HL-60/S4 treated with retinoic acid at 250 ng/mL for 4 days and 3 days (cell line): ENCODE data around the gene CSRP3.
"Not testable (repeated sequence)": the region's sequence is repeated elsewhere in the genome, so short reads cannot be mapped to it uniquely, and the experiment has no call there.

ENCODE experiments used
- in situ Hi-C: fragments of 300-500 bp; cut with MboI; formaldehyde crosslinking; loops from 2 replicates; pipeline ENCODE4 v1.7.0; 2022; ENCODE audit warnings: low sequenced_read_pairs

The CSRP3 gene

GRCh38 chr11:19191530-19192169 lies 10.1 kb downstream of the CSRP3 start:
- in situ Hi-C loops: no loop called here

DNA sequence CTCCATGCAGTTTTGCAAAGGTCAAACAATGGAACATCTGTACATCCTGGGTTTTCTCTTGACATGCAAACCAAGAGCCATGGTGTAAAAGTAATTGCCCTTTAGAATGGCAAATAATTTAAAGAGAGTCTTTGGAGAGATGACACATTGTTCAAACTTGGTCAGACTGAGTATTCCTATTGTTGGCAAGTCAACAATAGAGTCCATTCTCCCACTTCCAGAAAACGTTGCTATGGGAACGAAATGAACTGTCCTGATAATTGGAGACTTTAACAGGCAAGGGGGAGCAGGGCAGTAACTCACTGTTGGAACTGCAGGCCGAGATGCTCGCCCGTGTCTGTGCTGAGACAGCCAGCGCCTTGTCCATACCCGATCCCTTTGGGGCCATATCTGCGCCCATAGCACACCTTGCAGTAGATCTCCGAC lies 13.9 kb downstream of the CSRP3 start:
- in situ Hi-C loops: no loop called here

DNA sequence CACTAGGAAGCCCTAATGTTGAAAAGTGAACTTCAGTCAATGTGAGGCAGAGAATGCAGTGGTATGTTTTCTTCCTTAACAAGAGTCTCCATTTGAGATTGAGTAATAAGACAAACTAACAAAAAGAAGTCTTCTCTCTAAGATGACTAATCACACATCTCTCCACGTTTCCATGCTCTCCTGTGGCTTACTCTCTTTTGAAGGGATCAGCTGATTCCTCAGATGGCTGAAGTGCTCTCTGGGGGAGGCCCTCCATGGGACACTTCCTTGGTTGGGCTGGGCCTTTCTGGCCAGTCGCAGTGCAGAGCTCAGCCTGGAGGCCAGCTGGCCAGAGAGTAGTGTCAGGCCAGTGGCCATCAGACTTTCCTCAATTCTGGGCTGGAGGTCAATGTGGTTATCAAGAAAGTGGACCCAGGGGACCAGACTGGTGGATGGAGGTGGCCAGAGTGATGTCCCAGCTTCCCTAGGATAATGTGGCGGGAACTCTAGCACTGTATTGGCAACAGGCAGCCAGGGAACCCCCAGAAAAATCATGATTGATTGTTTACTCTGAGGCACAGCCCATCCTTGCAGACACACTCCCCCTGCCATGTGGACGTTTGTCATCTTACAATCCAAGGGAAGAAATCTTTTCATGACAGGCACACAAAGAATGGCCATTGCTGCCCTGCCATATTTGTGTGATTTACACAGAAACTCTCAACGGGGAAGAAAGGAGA lies 14.5 kb downstream of the CSRP3 start:
- in situ Hi-C loops: no loop called here

DNA sequence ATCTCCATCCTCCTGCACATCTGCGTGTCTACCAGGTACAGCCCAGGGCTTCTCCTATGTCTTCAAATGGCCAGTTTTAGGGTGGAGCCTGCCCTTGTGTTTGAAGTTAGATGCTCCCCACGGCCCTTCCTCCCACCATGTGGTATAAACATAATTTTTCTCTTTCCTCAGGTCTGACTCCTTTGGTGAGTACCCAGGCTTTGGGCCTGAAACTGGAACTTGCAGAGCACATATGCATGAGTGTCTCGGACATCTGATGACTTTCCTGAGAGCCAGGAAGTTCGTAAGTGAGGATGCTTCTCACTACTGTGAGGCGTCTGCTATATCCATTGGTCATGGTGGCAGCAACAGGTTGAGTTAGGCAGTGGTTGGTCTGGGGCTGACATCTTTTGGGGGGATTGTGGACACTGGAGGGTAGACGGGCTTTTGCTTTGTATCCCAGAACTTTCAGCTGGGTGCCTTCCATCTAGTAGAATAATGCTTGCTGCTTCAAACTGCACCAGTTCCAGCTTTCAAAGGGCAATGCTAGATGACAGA lies 16.2 kb downstream of the CSRP3 start:
- in situ Hi-C loops: no loop called here

GRCh38 chr11:19185036-19185435 lies 16.7 kb downstream of the CSRP3 start:
- in situ Hi-C loops: no loop called here

DNA sequence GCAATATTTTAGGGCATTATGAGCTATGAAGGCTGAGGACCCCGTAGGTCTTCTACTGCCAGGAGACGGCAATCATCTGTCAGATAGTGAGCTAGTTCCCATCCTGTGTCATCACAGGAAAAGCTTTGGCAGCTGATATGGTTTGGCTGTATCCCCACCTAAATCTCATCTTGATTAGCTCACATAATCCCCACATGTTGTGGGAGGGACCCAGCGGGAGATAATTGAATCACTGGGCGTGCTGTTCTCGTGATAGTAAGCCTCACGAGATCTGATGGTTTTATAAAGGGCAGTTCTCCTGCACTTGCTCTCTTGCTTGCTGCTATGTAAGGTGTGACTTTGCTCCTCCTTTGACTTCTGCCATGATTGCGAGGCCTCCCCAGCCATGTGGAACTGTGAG lies 18.1 kb downstream of the CSRP3 start:
- in situ Hi-C loops: no loop called here

GRCh38 chr11:19181531-19182261 lies 20.1 kb downstream of the CSRP3 start:
- in situ Hi-C loops: no loop called here

GRCh38 chr11:19176629-19177186 lies 25.1 kb downstream of the CSRP3 start:
- in situ Hi-C loops: no loop called here

DNA sequence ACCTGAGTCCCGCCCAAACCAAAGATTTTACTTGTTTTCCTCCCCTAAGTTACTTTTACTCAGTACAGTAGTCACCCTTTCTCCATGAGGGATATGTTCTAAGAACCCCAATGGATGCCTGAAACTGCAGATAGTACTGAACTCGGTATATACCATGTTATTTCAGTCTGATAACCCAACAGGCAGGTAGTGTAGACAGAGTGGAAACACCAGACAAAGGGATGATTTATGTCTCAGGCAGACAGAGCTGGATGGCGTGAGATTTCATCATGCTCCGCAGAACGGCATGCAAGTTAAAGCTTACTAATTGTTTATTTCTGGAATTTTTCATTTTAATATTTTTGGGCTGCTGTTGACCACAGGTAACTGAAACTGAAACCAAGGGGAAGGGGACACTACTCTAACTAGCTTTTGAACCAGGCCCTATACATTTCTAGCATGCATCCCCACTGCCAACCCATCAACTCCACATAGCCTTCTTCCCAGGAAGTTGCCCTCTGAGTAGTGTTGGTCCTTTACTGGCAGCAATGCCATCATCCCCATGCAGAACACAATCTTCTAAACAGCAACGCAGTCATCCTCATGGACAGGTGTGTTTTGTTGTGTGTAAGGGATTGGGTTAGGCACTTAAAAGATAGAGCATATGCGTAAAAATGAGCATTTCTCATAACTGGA lies 27.7 kb downstream of the CSRP3 start:
- in situ Hi-C loops: no loop called here

DNA sequence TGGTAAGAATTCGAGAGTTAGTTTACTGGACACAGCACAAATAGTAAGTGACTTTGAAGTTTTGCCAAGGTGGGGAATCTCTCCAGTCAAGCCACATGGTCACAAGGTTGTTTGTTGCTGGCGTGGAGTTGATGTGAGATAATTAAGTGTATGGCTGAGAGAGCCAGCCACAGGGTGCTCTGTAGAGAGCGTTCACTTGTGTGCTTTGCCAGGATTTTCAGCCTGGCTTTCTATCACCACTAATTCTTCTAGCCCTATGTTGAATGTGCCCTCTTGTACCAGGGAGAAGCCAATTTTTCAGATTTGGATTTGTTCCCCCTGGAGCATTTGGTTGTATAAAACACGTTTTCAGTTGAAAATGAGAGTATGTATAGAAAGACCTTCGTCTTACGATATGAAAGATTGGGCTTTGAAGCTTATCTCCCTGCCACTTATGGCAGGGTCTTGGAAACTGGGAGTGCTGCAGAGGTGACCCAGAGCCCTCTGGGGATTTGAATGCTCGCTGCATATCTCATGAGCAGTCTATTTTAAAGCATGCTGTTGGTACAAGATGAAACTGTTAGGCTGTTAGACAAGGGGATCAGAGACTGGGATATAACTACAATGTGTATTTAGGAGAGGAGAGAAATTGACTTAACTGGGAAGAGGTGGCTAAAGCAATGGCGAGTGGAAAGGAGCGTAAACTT lies 28.6 kb downstream of the CSRP3 start:
- in situ Hi-C loops: no loop called here

DNA sequence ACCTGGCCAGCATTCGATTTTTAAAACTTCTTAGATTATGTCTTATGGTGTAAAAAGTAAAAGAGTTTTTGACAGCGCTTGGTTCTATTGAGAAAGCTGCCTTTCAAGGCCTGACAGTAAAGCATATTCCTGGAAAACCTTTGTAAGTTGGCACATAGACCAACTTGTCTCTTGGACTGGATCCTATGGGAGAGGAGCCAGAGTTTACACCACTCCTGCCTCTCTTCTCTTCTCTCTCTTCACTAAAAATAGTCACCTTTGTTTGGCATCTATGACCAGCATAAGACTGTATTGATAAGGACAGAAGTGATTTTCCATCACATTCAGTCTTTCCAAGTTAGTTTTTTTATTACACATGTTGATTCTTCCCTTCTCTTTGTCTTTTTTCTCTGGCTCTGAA lies 33.7 kb downstream of the CSRP3 start:
- in situ Hi-C loops: no loop called here

- in situ Hi-C loops: no loop called here
Observed at GRCh38 chr11:19164881-19165280, 36.9 kb downstream of the CSRP3 start.

DNA sequence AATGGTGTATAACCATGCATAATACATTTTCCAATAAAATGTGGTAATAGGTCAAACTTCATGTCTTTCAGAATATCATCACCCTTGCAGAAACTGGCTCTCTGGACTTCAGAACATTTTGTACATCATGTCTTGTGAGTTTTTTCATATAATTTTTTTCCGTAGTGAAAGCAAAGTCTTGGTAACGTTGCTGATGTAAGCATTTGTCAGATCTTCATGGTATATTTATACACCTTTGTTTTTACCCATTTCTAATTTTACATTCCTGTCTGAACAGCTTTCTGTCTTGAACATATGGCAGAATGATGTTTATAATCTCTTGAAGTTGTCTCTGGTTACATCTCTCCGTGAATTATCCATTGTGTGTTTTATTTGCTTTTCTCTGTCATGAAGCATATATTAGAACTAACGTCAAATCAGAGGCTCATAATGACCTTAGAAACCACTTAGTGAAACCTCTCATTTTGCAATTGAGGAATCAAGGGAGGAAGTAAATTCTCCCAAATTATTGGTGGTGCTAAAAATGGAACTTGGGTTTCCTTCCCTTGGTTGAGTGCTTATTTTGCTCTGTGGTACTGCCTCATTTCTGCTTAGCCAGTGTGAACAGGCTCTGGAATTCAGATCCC lies 37.4 kb downstream of the CSRP3 start:
- in situ Hi-C loops: no loop called here

GRCh38 chr11:19163617-19164016 lies 38.2 kb downstream of the CSRP3 start:
- in situ Hi-C loops: no loop called here

DNA sequence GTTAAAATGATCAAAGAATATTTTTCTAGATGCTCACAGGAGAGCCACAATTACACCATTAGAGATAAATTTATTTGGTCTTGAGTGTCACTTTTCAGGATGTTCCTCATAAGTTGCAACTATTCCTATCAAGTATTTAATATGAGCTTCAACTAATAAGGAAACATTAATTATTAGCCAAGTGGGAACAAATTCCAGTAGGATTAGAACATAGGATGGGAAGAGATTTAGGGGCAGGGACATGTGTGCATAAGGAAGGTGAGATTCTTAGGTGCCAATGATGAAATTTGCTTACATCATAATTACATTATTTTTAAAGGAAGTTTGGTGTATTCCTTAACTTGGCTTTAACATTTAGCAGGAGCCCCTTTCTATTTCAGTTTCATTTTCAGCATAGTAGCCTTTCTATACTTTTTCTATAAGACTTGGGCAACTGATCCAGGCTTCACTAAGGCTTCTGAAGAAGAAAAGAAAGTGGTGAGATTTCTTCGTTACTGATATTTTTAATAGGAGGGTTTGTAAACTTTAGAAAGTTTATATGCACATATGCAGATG lies 38.8 kb downstream of the CSRP3 start:
- in situ Hi-C loops: no loop called here

GRCh38 chr11:19161651-19162050 lies 40.1 kb downstream of the CSRP3 start:
- in situ Hi-C loops: no loop called here

- in situ Hi-C loops: no loop called here
Observed at GRCh38 chr11:19160847-19161246, 40.9 kb downstream of the CSRP3 start.

GRCh38 chr11:19156892-19157291 lies 44.9 kb downstream of the CSRP3 start:
- in situ Hi-C loops: no loop called here

DNA sequence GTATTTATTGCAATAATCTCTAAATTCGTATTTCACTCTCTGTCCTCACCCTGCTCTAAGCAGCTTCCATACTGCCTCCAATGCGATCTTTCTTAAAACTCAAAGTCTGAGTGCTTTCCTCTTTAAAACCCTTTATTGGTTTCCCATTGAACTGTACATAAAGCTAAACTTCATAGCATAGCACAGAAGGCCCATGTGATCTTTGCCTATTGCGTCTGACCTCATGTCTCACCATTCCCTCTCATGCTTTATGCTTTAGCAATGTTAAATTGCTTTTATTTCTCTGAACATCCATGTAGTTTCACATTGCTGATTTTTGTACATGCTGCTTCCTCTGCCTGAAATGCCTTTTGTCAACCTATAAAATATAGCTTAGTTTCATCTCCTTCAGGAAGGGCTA lies 56.5 kb downstream of the CSRP3 start:
- in situ Hi-C loops: no loop called here

DNA sequence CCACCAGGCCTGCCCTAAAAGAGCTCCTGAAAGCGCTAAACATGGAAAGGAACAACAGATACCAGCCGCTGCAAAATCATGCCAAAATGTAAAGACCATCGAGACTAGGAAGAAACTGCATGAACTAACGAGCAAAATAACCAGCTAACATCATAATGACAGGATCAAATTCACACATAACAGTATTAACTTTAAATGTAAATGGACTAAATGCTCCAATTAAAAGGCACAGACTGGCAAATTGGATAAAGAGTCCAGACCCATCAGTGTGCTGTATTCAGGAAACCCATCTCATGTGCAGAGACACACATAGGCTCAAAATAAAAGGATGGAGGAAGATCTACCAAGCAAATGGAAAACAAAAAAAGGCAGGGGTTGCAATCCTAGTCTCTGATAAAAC lies 64.9 kb downstream of the CSRP3 start:
- in situ Hi-C loops: not testable (repeated sequence)
